ENCODE measurements around the gene TFR2. TPM values are rescaled to one million over a fixed set of nuclear protein-coding genes. Genes with fewer than 3 reads are reported as not detected.
A peak's percentile ranks its signal among the peaks of the same experiment; 100 is the strongest.

TFR2 gene
- total RNA-seq, 2 experiments from 2014 or later = 12.1 to 26.0 TPM

GRCh38 chr7:100612730-100613390, 28.5 kb downstream of the TFR2 start:
- intact Hi-C loops (cut with micrococcal nuclease; ENCODE audit: unreplicated experiment) = loop anchor here (1.0 to 2.0 kb wide), 3 partner anchors 14 to 78 kb away; partner anchors contain the start of gene GNB2
- Histone ChIP-seq H3K9me3 (ENCODE audit: low read length) (no peaks in the 10 kb centered on the region), H2AFZ (ENCODE audit: low read length) (peak overlapping the region; percentile 57; the same call in 1 of the 2 replicates), H4K20me1 (ENCODE audit: insufficient read depth, low read length) (no peaks in the 10 kb centered on the region), H3K9me2 (ENCODE audit: insufficient read depth, low read length) (no peaks in the 10 kb centered on the region), H3K27ac (ENCODE audit: low read depth, low read length, poor library complexity, severe bottlenecking) (no peak overlapping the region), H3K4me3 (ENCODE audit: low read depth, low read length, poor library complexity, severe bottlenecking) (peak overlapping the region; percentile 69), H3K4me1 (ENCODE audit: insufficient read depth, low read length, poor library complexity, severe bottlenecking) (peaks cover 9% of the 10 kb centered on the region), H3K36me3 (ENCODE audit: insufficient read depth, low read length) (no peaks in the 10 kb centered on the region), H3K4me2 (ENCODE audit: low read length) (peak overlapping the region; percentile 99), H3K79me2 (ENCODE audit: insufficient read depth, low read depth, low read length) (no peaks in the 10 kb centered on the region)
- peak; percentile 58 for DNase-seq (ENCODE audit: low spot score)
- POLR2A ChIA-PET = interaction anchor here (0.8 to 2.0 kb wide), 17 partner anchors 8 to 287 kb away, joined by 3 to 13 read pairs (median 5); partner anchors contain the start of genes FBXO24, LRCH4, PCOLCE and POP7
- CTCF ChIA-PET (ENCODE audit: unreplicated experiment) = interaction anchor here (0.5 to 1.6 kb wide), 5 partner anchors 10 to 195 kb away, joined by 3 to 7 read pairs (median 6); partner anchors contain the start of gene POP7
- BruUV-seq (replicated peaks) = TSS peak; percentile 67
- TF ChIP-seq EZH2phosphoT487 (IDR thresholded peaks at IDR 0.05; ENCODE audit: borderline replicate concordance, low read depth, low read length) = no peak
- peak; percentile 63 for TF ChIP-seq CTCF (conservative IDR thresholded peaks at IDR 0.05; ENCODE audit: low read length)

- Histone ChIP-seq H4K20me1 (ENCODE audit: insufficient read depth, low read length) (no peaks in the 10 kb centered on the region), H3K9me2 (ENCODE audit: insufficient read depth, low read length) (no peaks in the 10 kb centered on the region), H3K36me3 (ENCODE audit: insufficient read depth, low read length) (no peaks in the 10 kb centered on the region), H3K4me3 (ENCODE audit: low read depth, low read length, poor library complexity, severe bottlenecking) (peak within 1 kb of the TSS; percentile 69), H3K4me2 (ENCODE audit: low read length) (peak within 1 kb of the TSS; percentile 99), H3K79me2 (ENCODE audit: insufficient read depth, low read depth, low read length) (no peaks in the 10 kb centered on the region), H3K4me1 (ENCODE audit: insufficient read depth, low read length, poor library complexity, severe bottlenecking) (peaks cover 9% of the 10 kb centered on the region), H3K9me3 (ENCODE audit: low read length) (no peaks in the 10 kb centered on the region), H2AFZ (ENCODE audit: low read length) (peak within 1 kb of the TSS; percentile 85), H3K27ac (ENCODE audit: low read depth, low read length, poor library complexity, severe bottlenecking) (peak within 1 kb of the TSS; percentile 76)
- ChIA-PET CTCF (ENCODE audit: unreplicated experiment) (interaction anchor here (0.5 to 1.6 kb wide), 9 partner anchors 9 to 547 kb away, joined by 3 to 7 read pairs (median 5); partner anchors contain the start of gene POP7), POLR2A (interaction anchor here (0.6 to 2.0 kb wide), 21 partner anchors 9 to 286 kb away, joined by 3 to 13 read pairs (median 4); partner anchors contain the start of genes FBXO24, LRCH4, PCOLCE and POP7)
- TF ChIP-seq CTCF (conservative IDR thresholded peaks at IDR 0.05; ENCODE audit: low read length) = no peak
- no peak for TF ChIP-seq EZH2phosphoT487 (IDR thresholded peaks at IDR 0.05; ENCODE audit: borderline replicate concordance, low read depth, low read length)
- no TSS peak for BruUV-seq (replicated peaks)
- peak; percentile 100 for DNase-seq (ENCODE audit: low spot score)
- intact Hi-C loops (cut with micrococcal nuclease; ENCODE audit: unreplicated experiment) = loop anchor here (1.0 to 2.0 kb wide), 3 partner anchors 15 to 79 kb away; partner anchors contain the start of gene GNB2
Measured at GRCh38 chr7:100611983-100612729, 29.2 kb downstream of the TFR2 start, which contains the start of gene MOSPD3. MOSPD3 (plus strand) TSS chr7:100612540; CDS start chr7:100612792, 252 bp downstream.

Measured in OCI-LY7 (cell line).